Activated naive CD8-positive, alpha-beta T cell treated with anti-CD3 and anti-CD28 coated beads for 36 hours (primary cell): ENCODE results near the gene PTH1R. TPM values are rescaled to one million over a fixed set of nuclear protein-coding genes. Genes with fewer than 3 reads are reported as not detected.

Source experiments
- DNase-seq: peaks from one replicate; pipeline ENCODE4 v3.0.0; 2021
- H3K27ac Mint-ChIP-seq: one replicate; pipeline ENCODE4 v1.8.0; 2022; ENCODE audit warnings: mild to moderate bottlenecking, moderate library complexity, mixed read lengths
- H3K27me3 Mint-ChIP-seq: one replicate; pipeline ENCODE4 v1.8.0; 2022; ENCODE audit warnings: mild to moderate bottlenecking, mixed read lengths
- H3K36me3 Mint-ChIP-seq: one replicate; pipeline ENCODE4 v1.8.0; 2021; ENCODE audit warnings: mild to moderate bottlenecking, mixed read lengths
- H3K4me1 Mint-ChIP-seq: one replicate; pipeline ENCODE4 v1.8.0; 2021; ENCODE audit warnings: mixed read lengths
- H3K4me3 Mint-ChIP-seq: one replicate; pipeline ENCODE4 v1.8.0; 2022; ENCODE audit warnings: mild to moderate bottlenecking, moderate library complexity, mixed read lengths
- H3K9me3 Mint-ChIP-seq: one replicate; pipeline ENCODE4 v1.8.0; 2022; ENCODE audit warnings: mixed read lengths
- total RNA-seq, 2 experiments: library from RNA; stranded (reverse); gene quantifications; one replicate each; pipeline ENCODE4 v1.2.3, GENCODE V29; 2021

PTH1R gene
- total RNA-seq, 2 experiments from 2014 or later = not detected

DNA sequence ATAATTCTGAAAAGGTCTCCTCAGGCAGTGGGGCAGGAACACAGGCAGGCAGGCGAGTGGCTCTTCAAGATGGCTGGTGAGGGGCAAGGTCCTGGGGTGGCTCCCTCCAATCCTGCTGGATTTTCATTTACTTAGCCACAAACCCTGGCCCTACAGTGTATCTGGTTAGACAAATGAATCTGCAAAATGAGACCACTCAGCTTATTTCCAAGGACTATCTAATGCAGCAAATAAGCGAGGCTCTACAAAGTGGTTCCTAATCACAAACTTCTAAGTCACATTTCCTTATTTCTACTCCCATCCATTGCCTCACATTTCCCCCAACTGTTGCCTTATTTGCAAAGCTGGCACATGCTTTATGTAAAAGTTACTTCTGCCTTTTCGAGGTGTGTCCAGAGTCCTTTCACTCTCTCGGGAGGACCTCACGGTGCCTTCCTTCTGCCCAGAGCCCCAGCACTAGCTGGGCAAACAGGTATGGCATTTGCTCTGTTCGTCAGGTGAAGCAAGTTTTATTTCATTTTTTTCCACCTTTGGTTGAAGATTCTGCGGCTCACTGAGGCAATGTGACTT, 58.6 kb downstream of the PTH1R start:
- Mint-ChIP-seq H3K27me3 (no peaks in the 10 kb centered on the region), H3K4me1 (peaks cover 50% of the 10 kb centered on the region), H3K9me3 (no peaks in the 10 kb centered on the region), H3K4me3 (no peak overlapping the region), H3K27ac (no peak overlapping the region), H3K36me3 (peaks cover 19% of the 10 kb centered on the region)
- DNase-seq = no peak

DNA sequence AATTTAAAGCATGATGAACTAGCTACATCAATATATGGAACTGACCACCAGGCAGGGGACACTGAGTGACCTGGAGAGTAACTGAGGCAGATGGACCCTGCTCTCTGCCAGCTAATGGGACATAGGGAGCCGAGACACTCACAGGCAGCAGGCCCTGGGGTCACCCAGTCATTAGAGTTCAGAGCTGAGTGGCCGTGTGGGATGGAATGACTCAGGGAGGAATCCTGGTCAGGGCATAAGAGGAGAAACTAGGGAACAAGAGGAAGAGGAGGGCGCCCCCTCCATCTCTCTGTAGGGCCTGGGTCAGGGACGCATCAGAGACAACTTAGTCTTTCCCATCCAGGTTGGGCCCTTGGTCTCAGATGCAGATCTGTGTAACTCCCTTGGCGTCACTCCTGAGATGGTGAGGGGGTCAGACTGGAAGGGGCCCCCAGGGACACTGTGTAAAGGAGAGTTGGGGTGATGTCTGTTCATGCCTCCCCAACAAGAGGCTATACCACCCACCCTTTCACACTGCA, 59.3 kb downstream of the PTH1R start:
- Mint-ChIP-seq H3K4me1 (peaks cover 44% of the 10 kb centered on the region), H3K36me3 (peaks cover 19% of the 10 kb centered on the region), H3K27ac (peak overlapping the region; percentile 47), H3K9me3 (no peaks in the 10 kb centered on the region), H3K27me3 (no peaks in the 10 kb centered on the region), H3K4me3 (no peak overlapping the region)
- DNase-seq = no peak

- peaks cover 23% of the 10 kb centered on the region for H3K36me3 Mint-ChIP-seq
- DNase-seq = no peak
- H3K27me3 Mint-ChIP-seq = no peaks in the 10 kb centered on the region
- no peaks in the 10 kb centered on the region for H3K9me3 Mint-ChIP-seq
- H3K4me1 Mint-ChIP-seq = peaks cover 41% of the 10 kb centered on the region
- H3K27ac Mint-ChIP-seq = no peak overlapping the region
- no peak overlapping the region for H3K4me3 Mint-ChIP-seq
These were observed 60.6 kb downstream of the PTH1R start for GRCh38 chr3:46938118-46938517.

DNA sequence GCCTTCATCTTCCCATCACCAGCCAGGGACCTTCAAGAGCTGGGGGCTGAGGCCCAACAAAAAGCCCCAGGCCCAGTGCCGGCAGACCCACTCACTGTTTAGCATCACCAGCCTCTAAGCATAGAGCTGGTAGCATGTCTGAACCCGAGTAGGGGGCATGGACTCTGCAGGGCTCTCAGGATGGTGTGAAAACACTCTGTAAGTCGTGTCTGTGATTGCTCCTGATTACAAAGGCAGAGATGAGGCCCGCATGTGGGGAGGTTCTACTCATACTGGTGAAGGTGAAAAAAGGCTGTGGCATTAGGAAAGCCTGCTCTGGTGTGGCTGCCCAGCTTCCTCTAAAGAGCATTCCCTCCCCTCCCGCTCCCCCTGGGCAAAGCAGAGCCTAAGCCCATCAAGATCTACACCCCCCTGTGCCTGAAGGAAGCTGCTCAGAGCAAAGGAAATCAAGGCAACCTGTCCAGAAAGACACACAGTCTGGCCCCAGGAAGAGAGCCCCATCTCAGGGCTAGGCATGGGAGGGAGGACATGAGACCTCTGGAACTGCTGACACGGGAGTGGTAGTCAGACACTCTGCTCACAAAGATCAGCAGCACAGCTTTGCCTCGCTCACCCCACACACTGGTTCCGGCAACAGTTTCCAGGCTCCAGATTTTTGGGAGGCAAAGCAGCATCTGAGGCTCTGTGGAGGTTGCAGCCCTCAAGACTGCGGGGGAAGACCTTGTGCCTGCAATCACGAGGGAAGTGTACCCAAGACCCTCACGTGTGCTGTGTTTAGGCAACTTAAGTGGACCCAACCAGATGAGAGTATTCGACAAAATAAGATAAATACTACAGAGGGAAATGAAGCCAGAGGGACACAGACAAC, 62.3 kb downstream of the PTH1R start:
- no peaks in the 10 kb centered on the region for H3K9me3 Mint-ChIP-seq
- H3K4me1 Mint-ChIP-seq = peaks cover 40% of the 10 kb centered on the region
- H3K4me3 Mint-ChIP-seq = no peak overlapping the region
- peaks cover 23% of the 10 kb centered on the region for H3K36me3 Mint-ChIP-seq
- H3K27ac Mint-ChIP-seq = no peak overlapping the region
- DNase-seq = no peak
- H3K27me3 Mint-ChIP-seq = no peaks in the 10 kb centered on the region

DNA sequence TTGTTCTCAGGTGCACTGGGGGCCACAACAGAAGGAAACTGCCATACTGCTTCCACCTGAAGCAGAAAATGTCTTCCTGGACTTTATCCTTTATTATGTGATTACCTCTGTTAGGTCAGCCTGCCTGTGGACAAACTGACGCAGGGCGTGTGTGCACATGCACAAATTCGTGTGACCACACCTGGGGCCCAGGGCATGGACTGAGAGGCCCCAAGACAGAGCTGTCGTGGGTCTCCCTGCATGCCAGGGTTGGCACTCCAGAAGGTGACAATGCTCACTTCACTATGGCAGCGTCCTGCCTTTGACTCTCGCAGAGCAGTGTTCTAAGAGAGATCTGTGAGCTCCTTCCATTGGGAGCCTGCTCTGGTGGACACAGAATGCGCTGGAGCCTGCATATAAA, 64.6 kb downstream of the PTH1R start:
- Mint-ChIP-seq H3K9me3 (no peaks in the 10 kb centered on the region), H3K4me3 (no peak overlapping the region), H3K4me1 (peaks cover 45% of the 10 kb centered on the region), H3K27me3 (no peaks in the 10 kb centered on the region), H3K27ac (no peak overlapping the region), H3K36me3 (peaks cover 30% of the 10 kb centered on the region)
- DNase-seq = no peak

DNA sequence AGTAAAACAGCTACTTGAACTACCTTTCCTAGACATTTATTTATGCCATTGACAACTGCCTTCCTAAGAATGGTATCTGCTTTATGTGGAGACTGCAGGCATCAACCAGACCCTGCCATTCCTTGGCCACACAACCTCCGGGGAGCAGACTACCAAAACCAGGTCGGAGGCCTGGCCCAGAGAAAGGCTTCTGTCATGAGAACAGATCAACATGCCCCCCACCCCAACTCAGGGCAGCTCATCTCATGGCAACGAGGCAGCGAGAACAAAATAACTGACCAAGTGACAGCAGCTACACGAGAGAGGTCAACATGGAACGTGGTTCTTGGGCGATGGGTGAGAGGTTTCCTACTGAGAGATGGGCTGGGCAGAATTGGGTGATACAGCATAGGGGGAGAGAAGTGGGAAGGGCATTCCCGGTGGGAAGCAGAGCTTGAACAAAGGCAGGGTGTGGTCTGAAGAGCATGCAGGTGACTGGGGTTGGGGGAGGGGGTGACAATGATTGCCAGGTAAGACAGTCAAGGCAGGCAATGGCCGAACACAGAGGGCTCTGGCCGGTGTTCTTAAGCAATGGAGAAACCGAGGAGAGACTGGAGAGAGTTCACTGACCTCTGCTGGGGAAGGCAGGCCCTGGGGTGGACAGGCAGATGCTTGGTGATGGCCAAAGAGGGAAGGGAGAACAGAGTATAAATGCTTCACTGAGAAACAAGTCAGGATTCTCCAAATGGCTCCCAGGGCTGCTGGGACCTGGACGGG, 65.1 kb downstream of the PTH1R start:
- Mint-ChIP-seq H3K4me3 (no peak overlapping the region), H3K27ac (no peak overlapping the region), H3K9me3 (no peaks in the 10 kb centered on the region), H3K27me3 (no peaks in the 10 kb centered on the region), H3K4me1 (peaks cover 51% of the 10 kb centered on the region), H3K36me3 (peaks cover 36% of the 10 kb centered on the region)
- no peak for DNase-seq

DNA sequence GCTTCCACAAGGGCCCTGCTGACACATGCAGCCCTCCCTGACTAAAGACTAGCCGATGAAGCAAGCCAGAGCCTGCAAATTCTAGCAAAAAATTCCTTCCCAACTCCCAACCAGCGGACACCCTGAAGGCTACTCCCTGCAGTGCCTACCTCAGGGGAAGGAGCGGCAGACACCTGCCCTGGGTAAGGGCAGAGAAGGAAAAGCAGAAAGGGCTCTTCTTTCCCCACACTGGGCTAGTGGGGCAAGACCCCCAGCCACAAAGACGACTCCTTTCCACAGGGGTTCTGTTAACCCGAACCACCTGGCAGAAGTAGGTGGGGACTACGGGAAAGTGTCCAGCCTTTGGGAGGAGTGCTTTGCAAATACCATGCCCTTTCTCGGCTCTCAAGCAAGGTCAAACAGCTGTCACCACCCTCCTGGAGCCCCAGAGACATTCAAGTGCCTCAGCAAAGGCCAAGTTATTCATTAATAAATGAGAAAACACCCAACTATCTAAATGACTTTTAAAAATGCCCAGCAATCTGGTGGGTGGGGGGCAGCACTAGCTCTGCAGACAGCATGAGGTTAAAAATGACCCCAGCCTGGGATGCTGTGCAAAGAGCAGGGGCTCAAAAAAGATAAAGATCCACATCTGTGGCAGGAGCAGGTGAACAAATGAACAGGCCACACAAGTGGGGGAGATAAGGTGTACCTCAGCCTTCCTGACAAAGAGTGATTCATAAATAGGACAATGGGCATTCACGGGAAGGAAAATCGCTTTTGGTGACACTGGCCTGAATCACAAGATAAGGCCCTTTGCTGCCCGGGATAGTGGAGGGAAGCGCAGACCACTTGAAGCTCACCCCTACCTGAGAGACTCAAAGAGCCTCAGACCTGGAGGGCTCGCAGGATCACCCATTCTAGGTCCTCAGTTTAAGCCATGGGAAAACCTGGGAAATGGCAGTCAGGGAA, 66.0 kb downstream of the PTH1R start:
- Mint-ChIP-seq H3K27ac (no peak overlapping the region), H3K4me1 (peaks cover 57% of the 10 kb centered on the region), H3K27me3 (no peaks in the 10 kb centered on the region), H3K36me3 (peaks cover 38% of the 10 kb centered on the region), H3K9me3 (no peaks in the 10 kb centered on the region), H3K4me3 (no peak overlapping the region)
- no peak for DNase-seq

DNA sequence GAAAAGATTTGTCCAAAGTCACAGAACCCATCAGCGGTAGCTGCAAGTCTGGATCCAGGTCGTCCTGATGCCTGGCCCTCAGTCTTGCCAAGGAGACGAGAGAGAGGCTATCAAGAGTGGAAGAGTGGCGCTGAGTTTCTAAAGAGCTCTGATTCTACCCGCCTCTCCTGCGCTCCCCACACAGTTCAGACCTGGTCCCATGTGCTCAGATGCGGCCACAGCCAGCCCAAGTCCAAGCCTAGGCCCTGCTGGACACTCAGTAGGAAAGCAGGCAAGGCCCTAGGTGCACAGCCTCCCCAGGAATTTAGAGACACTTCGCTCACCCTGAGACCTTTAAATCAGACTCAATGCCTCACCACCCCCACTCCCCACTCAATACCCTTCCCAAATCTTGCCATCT, 66.7 kb downstream of the PTH1R start:
- Mint-ChIP-seq H3K9me3 (no peaks in the 10 kb centered on the region), H3K27ac (peak overlapping the region; percentile 67), H3K36me3 (peaks cover 33% of the 10 kb centered on the region), H3K4me1 (peaks cover 59% of the 10 kb centered on the region), H3K27me3 (no peaks in the 10 kb centered on the region), H3K4me3 (no peak overlapping the region)
- no peak for DNase-seq

DNA sequence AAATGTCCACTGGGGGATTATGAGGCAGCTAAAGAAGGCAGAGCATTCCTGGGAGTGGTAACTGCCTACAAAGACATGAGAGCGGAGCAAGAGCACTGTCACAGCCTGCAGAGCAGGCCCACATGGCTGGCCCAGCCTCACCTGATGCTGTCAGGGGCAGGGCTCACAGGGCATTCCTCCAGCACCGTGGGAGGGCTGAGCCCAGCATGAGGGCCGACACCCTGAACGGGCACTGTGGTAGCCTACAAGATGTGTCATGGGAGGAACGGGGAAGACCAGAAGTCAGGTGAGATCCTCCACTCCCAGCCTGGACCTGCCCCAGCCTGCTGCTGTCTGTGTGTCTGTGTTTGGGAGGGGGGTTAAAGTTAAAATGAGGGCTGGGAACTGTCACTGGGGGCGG, 68.9 kb downstream of the PTH1R start:
- no peak overlapping the region for H3K4me3 Mint-ChIP-seq
- H3K9me3 Mint-ChIP-seq = no peaks in the 10 kb centered on the region
- no peaks in the 10 kb centered on the region for H3K27me3 Mint-ChIP-seq
- peaks cover 33% of the 10 kb centered on the region for H3K36me3 Mint-ChIP-seq
- DNase-seq = no peak
- peaks cover 60% of the 10 kb centered on the region for H3K4me1 Mint-ChIP-seq
- H3K27ac Mint-ChIP-seq = peak overlapping the region; percentile 78

GRCh38 chr3:46946856-46947545, 69.5 kb downstream of the PTH1R start:
- no peaks in the 10 kb centered on the region for H3K9me3 Mint-ChIP-seq
- peak overlapping the region; percentile 78 for H3K27ac Mint-ChIP-seq
- peak overlapping the region; percentile 35 for H3K4me3 Mint-ChIP-seq
- H3K27me3 Mint-ChIP-seq = no peaks in the 10 kb centered on the region
- peaks cover 36% of the 10 kb centered on the region for H3K36me3 Mint-ChIP-seq
- peaks cover 64% of the 10 kb centered on the region for H3K4me1 Mint-ChIP-seq
- DNase-seq = peak; percentile 56

GRCh38 chr3:46947546-46947901, 70.0 kb downstream of the PTH1R start:
- Mint-ChIP-seq H3K4me1 (peaks cover 67% of the 10 kb centered on the region), H3K9me3 (no peaks in the 10 kb centered on the region), H3K27ac (peak overlapping the region; percentile 78), H3K27me3 (no peaks in the 10 kb centered on the region), H3K4me3 (peak overlapping the region; percentile 51), H3K36me3 (peaks cover 38% of the 10 kb centered on the region)
- no peak for DNase-seq

DNA sequence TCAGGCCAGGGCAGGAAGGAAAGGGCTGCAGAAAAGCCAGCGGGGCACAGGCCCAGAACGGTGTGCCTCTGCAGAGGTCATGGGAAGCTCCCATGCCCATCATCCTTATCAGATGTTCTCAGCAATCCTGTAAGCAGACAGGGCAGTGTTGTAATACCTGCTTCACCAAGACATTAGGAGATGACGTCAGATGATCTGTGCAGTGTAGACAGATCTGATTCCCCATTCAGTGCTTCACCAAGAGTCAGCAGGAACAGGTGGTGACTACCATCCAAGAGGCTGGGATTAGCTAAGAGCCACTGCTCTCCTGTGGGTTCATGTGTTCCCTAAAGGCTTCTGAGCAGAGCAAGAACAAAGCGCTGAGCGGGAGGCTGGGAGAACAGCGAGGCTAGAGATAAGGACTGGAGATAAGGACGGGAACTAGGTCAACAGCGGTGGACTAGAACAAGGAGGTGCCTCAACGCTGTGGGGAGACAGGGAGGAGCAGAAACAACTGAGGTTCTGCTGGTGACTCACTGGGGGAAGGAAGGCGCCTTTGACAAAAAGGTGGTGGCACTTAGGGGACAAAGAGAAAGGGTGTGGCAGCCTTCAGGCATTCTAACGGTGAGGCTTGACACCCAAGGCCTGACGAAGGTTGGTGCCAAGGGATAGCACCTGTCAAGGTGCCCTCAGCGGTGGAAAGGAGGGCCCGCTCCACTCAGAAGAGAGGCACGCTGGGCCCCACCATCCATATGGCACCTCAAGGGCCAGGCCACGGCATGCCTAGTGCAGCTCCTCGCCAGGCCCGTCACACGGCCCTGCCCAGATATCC, 70.7 kb downstream of the PTH1R start:
- Mint-ChIP-seq H3K4me1 (peaks cover 69% of the 10 kb centered on the region), H3K27ac (peak overlapping the region; percentile 78), H3K36me3 (peaks cover 39% of the 10 kb centered on the region), H3K9me3 (no peaks in the 10 kb centered on the region), H3K27me3 (no peaks in the 10 kb centered on the region), H3K4me3 (peak overlapping the region; percentile 51)
- DNase-seq = peak; percentile 45
